ENCODE results near the gene PAX5.

Gene PAX5

GRCh38 chr9:36935332-36935731 is 98.7 kb downstream of the PAX5 start:
- in situ Hi-C loops (cut with HindIII; ENCODE audit: low pct_unique_long_range_greater_than_20kb, low sequenced_read_pairs), result no loop called here
- no peak for DNase-seq (ENCODE audit: low read depth in 1 of 2, low spot score in 1 of 2)

GRCh38 chr9:36934478-36935065 is 99.5 kb downstream of the PAX5 start:
- no peak for TF ChIP-seq JUND (IDR thresholded peaks at IDR 0.05; ENCODE audit: low read depth)
- no peak for DNase-seq (ENCODE audit: low read depth in 1 of 2, low spot score in 1 of 2)
- in situ Hi-C loops (cut with HindIII; ENCODE audit: low pct_unique_long_range_greater_than_20kb, low sequenced_read_pairs), result no loop called here

More at GRCh38 chr9:36935332-36935731, 98.7 kb downstream of the PAX5 start:
- TF ChIP-seq JUND (IDR thresholded peaks at IDR 0.05; ENCODE audit: low read depth), result no peak

- TF ChIP-seq JUND (IDR thresholded peaks at IDR 0.05; ENCODE audit: low read depth), result no peak
- in situ Hi-C loops (cut with HindIII; ENCODE audit: low pct_unique_long_range_greater_than_20kb, low sequenced_read_pairs), result no loop called here
- no peak for DNase-seq (ENCODE audit: low read depth in 1 of 2, low spot score in 1 of 2)
Measured at GRCh38 chr9:36933676-36934215, 100.3 kb downstream of the PAX5 start.

GRCh38 chr9:36932198-36932597 is 101.9 kb downstream of the PAX5 start:
- in situ Hi-C loops (cut with HindIII; ENCODE audit: low pct_unique_long_range_greater_than_20kb, low sequenced_read_pairs), result no loop called here
- TF ChIP-seq JUND (IDR thresholded peaks at IDR 0.05; ENCODE audit: low read depth), result no peak
- no peak for DNase-seq (ENCODE audit: low read depth in 1 of 2, low spot score in 1 of 2)

DNA sequence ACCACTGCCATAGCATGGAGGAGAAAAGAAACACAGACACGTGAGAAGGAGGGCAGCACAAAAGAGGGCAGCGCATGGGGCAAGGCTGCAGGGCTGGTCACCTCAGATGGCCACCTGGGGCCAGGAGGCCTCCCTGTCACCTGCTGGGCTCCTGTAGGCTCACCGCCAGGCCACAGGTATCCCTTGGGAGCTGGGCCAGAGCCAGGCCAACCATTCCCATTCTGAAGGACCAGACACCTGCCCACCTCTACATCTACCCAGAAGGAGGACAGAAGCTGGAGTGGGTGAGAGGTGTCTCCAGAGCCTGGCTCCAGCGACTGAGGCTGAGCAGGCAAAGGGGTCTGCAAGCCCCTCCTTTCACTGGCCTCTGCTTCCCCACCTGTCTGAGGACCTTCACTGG is 103.1 kb downstream of the PAX5 start:
- DNase-seq (ENCODE audit: low read depth in 1 of 2, low spot score in 1 of 2), result no peak
- in situ Hi-C loops (cut with HindIII; ENCODE audit: low pct_unique_long_range_greater_than_20kb, low sequenced_read_pairs), result no loop called here

DNA sequence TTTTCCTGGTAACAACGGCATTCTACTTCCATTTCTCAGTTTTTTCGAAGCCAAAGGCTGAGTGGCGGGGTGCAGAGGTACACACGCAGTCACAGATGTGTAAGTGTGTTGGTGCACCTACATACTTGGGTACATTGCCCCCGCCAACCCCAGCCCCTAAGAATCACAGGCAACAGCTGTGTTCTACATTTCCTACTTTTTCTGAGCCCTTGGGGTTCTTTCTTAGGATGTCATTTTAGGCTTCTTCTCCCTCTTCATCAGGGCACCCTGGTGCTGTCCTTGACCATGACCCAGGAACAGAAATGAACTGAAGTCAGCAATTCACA is 104.8 kb downstream of the PAX5 start:
- DNase-seq (ENCODE audit: low read depth in 1 of 2, low spot score in 1 of 2), result no peak
- in situ Hi-C loops (cut with HindIII; ENCODE audit: low pct_unique_long_range_greater_than_20kb, low sequenced_read_pairs), result no loop called here
- no peak for TF ChIP-seq JUND (IDR thresholded peaks at IDR 0.05; ENCODE audit: low read depth)

More for the DNA sequence above, 103.1 kb downstream of the PAX5 start:
- TF ChIP-seq JUND (IDR thresholded peaks at IDR 0.05; ENCODE audit: low read depth), result no peak

- no peak for DNase-seq (ENCODE audit: low read depth in 1 of 2, low spot score in 1 of 2)
- in situ Hi-C loops (cut with HindIII; ENCODE audit: low pct_unique_long_range_greater_than_20kb, low sequenced_read_pairs), result no loop called here
- TF ChIP-seq JUND (IDR thresholded peaks at IDR 0.05; ENCODE audit: low read depth), result no peak
Measured at GRCh38 chr9:36928670-36929349, 105.3 kb downstream of the PAX5 start.

- no peak for TF ChIP-seq JUND (IDR thresholded peaks at IDR 0.05; ENCODE audit: low read depth)
- no peak for DNase-seq (ENCODE audit: low read depth in 1 of 2, low spot score in 1 of 2)
- in situ Hi-C loops (cut with HindIII; ENCODE audit: low pct_unique_long_range_greater_than_20kb, low sequenced_read_pairs), result no loop called here
Measured at GRCh38 chr9:36928210-36928609, 105.9 kb downstream of the PAX5 start.

- TF ChIP-seq JUND (IDR thresholded peaks at IDR 0.05; ENCODE audit: low read depth), result no peak
- no peak for DNase-seq (ENCODE audit: low read depth in 1 of 2, low spot score in 1 of 2)
- in situ Hi-C loops (cut with HindIII; ENCODE audit: low pct_unique_long_range_greater_than_20kb, low sequenced_read_pairs), result no loop called here
Measured at GRCh38 chr9:36924757-36925432, 109.2 kb downstream of the PAX5 start.

DNA sequence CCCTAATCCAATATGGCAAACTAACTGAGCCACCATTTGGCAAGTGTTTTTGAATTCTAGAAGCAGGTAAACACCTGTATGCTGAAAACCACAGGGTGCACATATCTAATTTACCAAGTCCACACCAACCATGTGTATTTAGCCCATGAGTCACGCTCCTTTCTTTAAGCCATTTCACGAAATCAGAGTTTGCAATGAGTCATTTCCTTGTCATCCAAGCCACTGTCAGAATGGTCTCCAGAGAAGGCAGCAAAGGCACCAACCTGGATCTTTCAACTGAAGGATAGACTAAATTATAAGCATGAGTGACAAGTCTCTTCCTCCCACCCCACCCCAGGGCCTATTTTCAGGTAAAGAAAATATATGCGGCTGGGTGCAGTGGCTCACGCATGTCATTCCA is 110.0 kb downstream of the PAX5 start:
- in situ Hi-C loops (cut with HindIII; ENCODE audit: low pct_unique_long_range_greater_than_20kb, low sequenced_read_pairs), result no loop called here
- no peak for TF ChIP-seq JUND (IDR thresholded peaks at IDR 0.05; ENCODE audit: low read depth)
- no peak for DNase-seq (ENCODE audit: low read depth in 1 of 2, low spot score in 1 of 2)

- TF ChIP-seq JUND (IDR thresholded peaks at IDR 0.05; ENCODE audit: low read depth), result no peak
- DNase-seq (ENCODE audit: low read depth in 1 of 2, low spot score in 1 of 2), result no peak
- in situ Hi-C loops (cut with HindIII; ENCODE audit: low pct_unique_long_range_greater_than_20kb, low sequenced_read_pairs), result no loop called here
Measured at GRCh38 chr9:36923025-36923625, 110.9 kb downstream of the PAX5 start.

DNA sequence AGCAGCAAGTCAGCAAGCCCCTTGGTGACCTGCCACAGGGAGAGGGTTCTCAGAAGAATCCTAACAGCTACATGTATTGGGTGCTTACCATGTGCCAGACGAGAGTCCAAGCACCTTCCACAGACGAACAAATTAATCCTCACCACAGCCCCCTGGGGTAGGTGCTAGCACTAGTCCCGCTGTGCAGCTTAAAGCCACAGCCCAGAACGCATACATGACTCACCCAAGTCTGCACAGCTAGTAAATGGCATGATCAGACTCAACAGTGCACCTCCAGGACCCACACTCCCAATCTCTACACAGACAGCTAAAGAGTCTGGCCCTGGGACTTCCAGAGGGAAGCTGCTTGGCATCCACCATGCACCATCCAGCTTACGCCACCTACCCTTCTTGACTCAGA is 111.5 kb downstream of the PAX5 start:
- no peak for DNase-seq (ENCODE audit: low read depth in 1 of 2, low spot score in 1 of 2)
- in situ Hi-C loops (cut with HindIII; ENCODE audit: low pct_unique_long_range_greater_than_20kb, low sequenced_read_pairs), result no loop called here
- no peak for TF ChIP-seq JUND (IDR thresholded peaks at IDR 0.05; ENCODE audit: low read depth)

- in situ Hi-C loops (cut with HindIII; ENCODE audit: low pct_unique_long_range_greater_than_20kb, low sequenced_read_pairs), result no loop called here
- DNase-seq (ENCODE audit: low read depth in 1 of 2, low spot score in 1 of 2), result no peak
- no peak for TF ChIP-seq JUND (IDR thresholded peaks at IDR 0.05; ENCODE audit: low read depth)
Measured at GRCh38 chr9:36914212-36914577, 119.9 kb downstream of the PAX5 start.
